CD4-positive, alpha-beta T cell (primary cell): ENCODE measurements around the gene IL1R2. TPM values are rescaled to one million over a fixed set of nuclear protein-coding genes. Genes with fewer than 3 reads are reported as not detected.

Source experiments
- ATAC-seq: fragments of 200-7000 bp; cut with Tn5 transposase; one replicate; pipeline ENCODE4 v1.10.0; 2022; ENCODE audit warnings: mild to moderate bottlenecking; ENCODE audit not compliant: poor library complexity
- CTCF ChIA-PET: fragments of 350-600 bp; sonication (Branson Sonifier 250); formaldehyde crosslinking; loops from one replicate; lab custom pipeline; 2021; ENCODE audit warnings: antibody characterized with exemption, inconsistent platforms; lab: Charles Lee
- POLR2A ChIA-PET: fragments of 350-600 bp; sonication (Branson Sonifier 250); formaldehyde crosslinking; loops from one replicate; lab custom pipeline; 2021; ENCODE audit warnings: antibody characterized with exemption, inconsistent platforms; lab: Charles Lee
- DNase-seq, 14 experiments: peaks; one replicate each; pipeline ENCODE4 v3.0.0-alpha.2; 2013 to 2020; ENCODE audit warnings: mixed read lengths in 2 of 14
- H3K27ac ChIP-seq, 2 donors: one replicate each; pipeline versions ENCODE4 v1.5.1 to v1.7.0; 2013; ENCODE audit warnings: low read length in 2 of 2, low read depth in 1 of 2, mild to moderate bottlenecking in 1 of 2
- H3K27me3 ChIP-seq, 2 experiments: 1 replicate in 1 of 2; 2 replicates in 1 of 2; pipeline versions ENCODE4 v1.6.1 to v1.7.0; 2013; ENCODE audit warnings: low read length in 2 of 2, control low read depth in 1 of 2, mild to moderate bottlenecking in 1 of 2, moderate library complexity in 1 of 2; ENCODE audit not compliant: insufficient read depth in 2 of 2, control insufficient read depth in 1 of 2
- H3K36me3 ChIP-seq: one replicate; pipeline ENCODE4 v1.6.1; 2013; ENCODE audit warnings: low read length, control low read depth; ENCODE audit not compliant: insufficient read depth
- H3K4me1 ChIP-seq: one replicate; pipeline ENCODE4 v1.6.1; 2013; ENCODE audit warnings: low read length, control low read depth; ENCODE audit not compliant: insufficient read depth
- H3K4me3 ChIP-seq: one replicate; pipeline ENCODE4 v1.5.1; 2013; ENCODE audit warnings: mild to moderate bottlenecking, low read length, moderate library complexity
- H3K9me3 ChIP-seq, 2 experiments: 1 replicate in 1 of 2; 2 replicates in 1 of 2; pipeline versions ENCODE4 v1.6.1 to v1.7.0; 2013; ENCODE audit warnings: low read length in 2 of 2, mild to moderate bottlenecking in 2 of 2, control low read depth in 1 of 2, moderate library complexity in 1 of 2; ENCODE audit not compliant: control insufficient read depth in 1 of 2, insufficient read depth in 1 of 2
- H3K27ac Mint-ChIP-seq: one replicate; pipeline ENCODE4 v1.8.0; 2020; ENCODE audit warnings: mixed read lengths
- H3K27me3 Mint-ChIP-seq: one replicate; pipeline ENCODE4 v1.8.0; 2021; ENCODE audit warnings: mixed read lengths
- H3K36me3 Mint-ChIP-seq: one replicate; pipeline ENCODE4 v1.8.0; 2021; ENCODE audit warnings: low read depth, mixed read lengths
- H3K4me1 Mint-ChIP-seq: one replicate; pipeline ENCODE4 v1.8.0; 2021; ENCODE audit warnings: low read depth, mixed read lengths
- H3K4me3 Mint-ChIP-seq: one replicate; pipeline ENCODE4 v1.8.0; 2020; ENCODE audit warnings: mild to moderate bottlenecking, mixed read lengths
- H3K9me3 Mint-ChIP-seq: one replicate; pipeline ENCODE4 v1.8.0; 2020; ENCODE audit warnings: mixed read lengths
- intact Hi-C, 2 experiments: fragments of 100-400 bp; cut with DNase I in 1 of 2; cut with micrococcal nuclease in 1 of 2; formaldehyde crosslinking; loops; one replicate each; pipeline versions ENCODE4 v1.15.1 to v1.9.0; 2023 to 2025; cut with DNase I, micrococcal nuclease
- total RNA-seq, 174 experiments: library from RNA in 2 of 174; stranded (reverse) in 2 of 174; gene quantifications; one replicate each; pipeline ENCODE4 v1.2.3 and lab custom pipeline; 2021 to 2026
- TF ChIP-seq, protein P1 (sequence below): fragments of 200-600 bp; IDR thresholded peaks from one replicate; pipeline ENCODE4 v1.8.0; 2022; ENCODE audit warnings: antibody characterized with exemption, mild to moderate bottlenecking

The IL1R2 gene
- total RNA-seq, 2 experiments from 2014 or later: 0.31 to 0.47 TPM

DNA sequence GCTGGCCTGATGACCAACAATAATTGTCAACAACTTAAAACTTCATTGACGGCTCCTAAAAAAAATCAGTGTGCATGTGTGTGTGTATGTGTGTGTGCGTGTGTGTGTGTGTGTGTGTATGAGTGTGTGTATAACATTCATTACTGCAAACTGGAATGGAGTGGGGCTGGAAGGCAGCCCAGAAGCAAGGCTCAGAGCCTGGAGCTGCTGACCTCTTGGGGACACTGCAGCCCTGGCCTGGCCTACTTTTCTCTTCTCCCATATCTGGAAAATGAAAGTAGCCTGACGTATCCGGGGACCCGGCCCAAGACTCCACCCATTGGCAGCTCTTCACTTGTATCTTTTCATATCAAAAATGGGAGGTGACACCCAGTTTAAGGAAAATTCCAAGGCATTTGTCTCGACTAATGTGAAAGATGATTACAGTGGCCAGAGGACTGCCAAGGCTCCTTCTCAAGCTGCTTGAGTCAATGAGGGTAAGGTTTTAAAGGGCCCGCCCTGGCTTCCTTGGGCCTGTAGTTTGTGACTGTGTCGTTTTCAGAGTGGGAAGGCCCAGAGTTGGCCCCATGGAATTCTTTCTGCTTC is 78.4 kb downstream of the IL1R2 start:
- no peak overlapping the region for H3K4me3 Mint-ChIP-seq
- no peaks in the 10 kb centered on the region for H3K36me3 Mint-ChIP-seq
- no peak overlapping the region for H3K27ac Mint-ChIP-seq
- no peak for ATAC-seq
- Histone ChIP-seq H3K36me3 (no peaks in the 10 kb centered on the region), H3K27me3 (no peaks in the 10 kb centered on the region), H3K4me1 (no peaks in the 10 kb centered on the region), H3K27ac (no peak overlapping the region), H3K9me3 (peaks cover 0 to 7% of the 10 kb centered on the region in 2 experiments), H3K4me3 (no peak overlapping the region)
- H3K27me3 Mint-ChIP-seq: no peaks in the 10 kb centered on the region
- TF ChIP-seq, protein P1, sequence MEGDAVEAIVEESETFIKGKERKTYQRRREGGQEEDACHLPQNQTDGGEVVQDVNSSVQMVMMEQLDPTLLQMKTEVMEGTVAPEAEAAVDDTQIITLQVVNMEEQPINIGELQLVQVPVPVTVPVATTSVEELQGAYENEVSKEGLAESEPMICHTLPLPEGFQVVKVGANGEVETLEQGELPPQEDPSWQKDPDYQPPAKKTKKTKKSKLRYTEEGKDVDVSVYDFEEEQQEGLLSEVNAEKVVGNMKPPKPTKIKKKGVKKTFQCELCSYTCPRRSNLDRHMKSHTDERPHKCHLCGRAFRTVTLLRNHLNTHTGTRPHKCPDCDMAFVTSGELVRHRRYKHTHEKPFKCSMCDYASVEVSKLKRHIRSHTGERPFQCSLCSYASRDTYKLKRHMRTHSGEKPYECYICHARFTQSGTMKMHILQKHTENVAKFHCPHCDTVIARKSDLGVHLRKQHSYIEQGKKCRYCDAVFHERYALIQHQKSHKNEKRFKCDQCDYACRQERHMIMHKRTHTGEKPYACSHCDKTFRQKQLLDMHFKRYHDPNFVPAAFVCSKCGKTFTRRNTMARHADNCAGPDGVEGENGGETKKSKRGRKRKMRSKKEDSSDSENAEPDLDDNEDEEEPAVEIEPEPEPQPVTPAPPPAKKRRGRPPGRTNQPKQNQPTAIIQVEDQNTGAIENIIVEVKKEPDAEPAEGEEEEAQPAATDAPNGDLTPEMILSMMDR: no peak
- H3K9me3 Mint-ChIP-seq: no peaks in the 10 kb centered on the region
- intact Hi-C loops: no loop called here
- ChIA-PET CTCF (no interaction called here), POLR2A (no interaction called here)
- no peak for DNase-seq
- H3K4me1 Mint-ChIP-seq: no peaks in the 10 kb centered on the region

DNA sequence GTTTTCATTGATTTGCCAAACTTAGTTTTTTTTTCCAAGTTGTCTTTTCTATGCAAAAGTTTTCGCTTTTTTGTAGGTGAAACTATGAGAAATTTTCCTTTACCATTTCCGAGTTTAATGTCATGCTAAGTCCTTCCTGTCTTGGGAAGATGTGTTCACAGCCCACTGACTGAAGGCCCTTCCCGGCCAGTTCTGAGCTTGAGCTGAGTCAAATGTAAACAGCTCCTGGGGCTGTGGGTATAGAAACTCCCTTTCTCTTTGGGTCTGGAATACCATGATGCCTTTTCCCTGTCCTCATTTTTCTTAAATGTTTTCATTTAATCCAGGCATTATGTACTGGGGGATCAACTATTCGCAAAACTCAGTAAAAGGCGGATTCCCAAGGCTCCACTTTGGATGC is 81.0 kb downstream of the IL1R2 start:
- Histone ChIP-seq H3K36me3 (no peaks in the 10 kb centered on the region), H3K4me1 (no peaks in the 10 kb centered on the region), H3K27ac (no peak overlapping the region), H3K9me3 (no peaks in the 10 kb centered on the region), H3K27me3 (no peaks in the 10 kb centered on the region), H3K4me3 (no peak overlapping the region)
- ChIA-PET POLR2A (no interaction called here), CTCF (interaction anchor here (1.0 kb wide), 1 partner anchor 10 kb away, joined by 3 read pairs; no protein-coding TSS in a partner anchor)
- Mint-ChIP-seq H3K27ac (no peak overlapping the region), H3K27me3 (no peaks in the 10 kb centered on the region), H3K9me3 (no peaks in the 10 kb centered on the region), H3K4me1 (no peaks in the 10 kb centered on the region), H3K36me3 (no peaks in the 10 kb centered on the region), H3K4me3 (no peak overlapping the region)
- DNase-seq (no peak), ATAC-seq (no peak)
- intact Hi-C loops: no loop called here
- TF ChIP-seq, protein P1: no peak

DNA sequence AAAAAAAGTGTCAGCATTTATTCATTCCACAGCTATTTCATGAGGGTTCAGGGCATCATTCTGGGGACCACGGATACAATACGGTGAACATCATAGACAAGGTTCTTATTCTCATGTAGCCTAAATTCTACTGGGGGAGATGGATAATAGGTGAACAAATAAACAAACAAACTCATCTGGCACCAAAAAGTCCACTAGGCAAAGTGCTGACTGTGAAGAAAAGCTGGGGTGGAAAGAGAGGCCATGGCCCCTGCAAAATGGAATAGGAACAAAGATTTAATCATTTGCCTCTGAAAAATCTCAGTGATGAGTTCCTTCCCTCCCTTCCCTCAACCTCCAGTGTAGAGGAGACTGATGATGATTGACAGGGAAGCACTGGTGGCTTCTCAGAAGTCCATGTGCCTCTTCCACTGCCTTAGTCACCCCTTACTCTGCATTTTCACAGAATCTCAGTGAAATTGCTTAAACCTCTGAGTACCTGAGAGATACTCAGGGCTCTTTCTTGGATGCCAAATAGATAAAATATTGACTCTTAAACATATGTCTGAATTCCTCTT is 81.5 kb downstream of the IL1R2 start:
- no peaks in the 10 kb centered on the region for H3K4me1 Mint-ChIP-seq
- no peaks in the 10 kb centered on the region for H3K27me3 Mint-ChIP-seq
- H3K36me3 Mint-ChIP-seq: no peaks in the 10 kb centered on the region
- H3K9me3 Mint-ChIP-seq: no peaks in the 10 kb centered on the region
- H3K27ac ChIP-seq: no peak overlapping the region
- no peaks in the 10 kb centered on the region for H3K4me1 ChIP-seq
- intact Hi-C loops: no loop called here
- ChIA-PET POLR2A (no interaction called here), CTCF (interaction anchor here (1.0 kb wide), 1 partner anchor 11 kb away, joined by 3 read pairs; no protein-coding TSS in a partner anchor)
- H3K27ac Mint-ChIP-seq: no peak overlapping the region
- ATAC-seq: no peak
- H3K36me3 ChIP-seq: no peaks in the 10 kb centered on the region
- TF ChIP-seq, protein P1: no peak
- no peak overlapping the region for H3K4me3 Mint-ChIP-seq
- H3K27me3 ChIP-seq: no peaks in the 10 kb centered on the region
- H3K4me3 ChIP-seq: no peak overlapping the region
- H3K9me3 ChIP-seq: no peaks in the 10 kb centered on the region
- no peak for DNase-seq
